A673 (cell line): ENCODE results near the gene LAPTM4A. TPM values are rescaled to one million over a fixed set of nuclear protein-coding genes. Genes with fewer than 3 reads are reported as not detected.

Source experiments
- BruUV-seq: library from RNA; stranded (reverse); fragments of 400-500 nt; replicated peaks from 2 replicates; lab custom pipeline; 2021; lab: Mats Ljungman, UMichigan
- CTCF ChIA-PET: fragments of 300-600 bp; sonication (Branson Sonifier 250); formaldehyde crosslinking; loops from one replicate; lab custom pipeline; 2022; ENCODE audit warnings: antibody characterized with exemption; lab: Charles Lee
- POLR2A ChIA-PET: fragments of 300-600 bp; sonication (Branson Sonifier 250); formaldehyde crosslinking; loops from one replicate; lab custom pipeline; 2022; ENCODE audit warnings: antibody characterized with exemption; ENCODE audit not compliant: low non-redundant PET; lab: Charles Lee
- DNase-seq: peaks from one replicate; pipeline ENCODE4 v3.0.0-alpha.2; 2015; ENCODE audit warnings: low spot score
- H3K27ac ChIP-seq: fragments of 200-600 bp; sonication (generic); 2 replicates; pipeline ENCODE4 v1.5.1; 2016; ENCODE audit warnings: mixed run types, low read depth, mild to moderate bottlenecking, mixed read lengths, antibody characterized with exemption, low read length; ENCODE audit not compliant: poor library complexity, severe bottlenecking
- H3K27me3 ChIP-seq: fragments of 200-600 bp; sonication (generic); replicated peaks from 2 replicates; pipeline ENCODE4 v1.6.1; 2017; ENCODE audit warnings: mixed run types, low read depth, mild to moderate bottlenecking, mixed read lengths, antibody characterized with exemption, low read length; ENCODE audit not compliant: insufficient read depth, poor library complexity
- H3K36me3 ChIP-seq: fragments of 200-600 bp; sonication (generic); 2 replicates; pipeline ENCODE4 v1.6.1; 2016; ENCODE audit warnings: mixed run types, mild to moderate bottlenecking, mixed read lengths, antibody characterized with exemption, low read length; ENCODE audit not compliant: insufficient read depth, poor library complexity, severe bottlenecking
- H3K4me1 ChIP-seq: fragments of 200-600 bp; sonication (generic); 2 replicates; pipeline ENCODE4 v1.6.1; 2017; ENCODE audit warnings: mixed run types, mild to moderate bottlenecking, mixed read lengths, antibody characterized with exemption, low read length; ENCODE audit not compliant: insufficient read depth, poor library complexity, severe bottlenecking
- H3K4me3 ChIP-seq: fragments of 200-600 bp; sonication (generic); 2 replicates; pipeline ENCODE4 v1.5.1; 2016; ENCODE audit warnings: low read depth, mixed run types, mild to moderate bottlenecking, mixed read lengths, low read length; ENCODE audit not compliant: poor library complexity, severe bottlenecking
- H3K9me3 ChIP-seq: fragments of 200-600 bp; sonication (generic); 2 replicates; pipeline ENCODE4 v1.6.1; 2016; ENCODE audit warnings: mixed run types, low read depth, mild to moderate bottlenecking, mixed read lengths, antibody characterized with exemption, low read length; ENCODE audit not compliant: poor library complexity, severe bottlenecking
- CTCF ChIP-seq: fragments of 300-800, 200-600 bp; sonication (generic); conservative IDR thresholded peaks from 2 replicates; pipeline ENCODE4 v1.5.1; 2017; ENCODE audit warnings: low read depth, mild to moderate bottlenecking, antibody characterized with exemption, low read length, moderate library complexity, mixed read lengths
- EZH2 ChIP-seq: fragments of 200-600 bp; sonication (generic); IDR thresholded peaks from 2 replicates; pipeline ENCODE4 v1.6.1; 2017; ENCODE audit warnings: borderline replicate concordance, low read depth, mild to moderate bottlenecking, mixed read lengths, antibody characterized with exemption, low read length; ENCODE audit not compliant: poor library complexity, severe bottlenecking
- intact Hi-C: fragments of 100-400 bp; cut with micrococcal nuclease; formaldehyde crosslinking; loops from one replicate; pipeline ENCODE4 v1.10.0; 2022; ENCODE audit not compliant: unreplicated experiment
- total RNA-seq: library from RNA; stranded (reverse); gene quantifications from 2 replicates; pipeline ENCODE4 v1.2.3, GENCODE V29; 2021

Gene LAPTM4A
- total RNA-seq, 1 experiment from 2014 or later = 158 TPM

GRCh38 chr2:19990416-19990728 is 61.1 kb downstream of the LAPTM4A start:
- Histone ChIP-seq H3K27ac (peak overlapping the region; percentile 60), H3K27me3 (no peaks in the 10 kb centered on the region), H3K9me3 (no peaks in the 10 kb centered on the region), H3K4me1 (peaks cover 8% of the 10 kb centered on the region), H3K4me3 (peak overlapping the region; percentile 69), H3K36me3 (no peaks in the 10 kb centered on the region)
- CTCF ChIA-PET = interaction anchor here (1.6 kb wide), 1 partner anchor 25 kb away, joined by 6 read pairs; no protein-coding TSS in a partner anchor
- BruUV-seq = TSS peak; percentile 85
- POLR2A ChIA-PET = no interaction called here
- no peak for DNase-seq
- intact Hi-C loops = no loop called here
- TF ChIP-seq CTCF (no peak), EZH2 (no peak)

DNA sequence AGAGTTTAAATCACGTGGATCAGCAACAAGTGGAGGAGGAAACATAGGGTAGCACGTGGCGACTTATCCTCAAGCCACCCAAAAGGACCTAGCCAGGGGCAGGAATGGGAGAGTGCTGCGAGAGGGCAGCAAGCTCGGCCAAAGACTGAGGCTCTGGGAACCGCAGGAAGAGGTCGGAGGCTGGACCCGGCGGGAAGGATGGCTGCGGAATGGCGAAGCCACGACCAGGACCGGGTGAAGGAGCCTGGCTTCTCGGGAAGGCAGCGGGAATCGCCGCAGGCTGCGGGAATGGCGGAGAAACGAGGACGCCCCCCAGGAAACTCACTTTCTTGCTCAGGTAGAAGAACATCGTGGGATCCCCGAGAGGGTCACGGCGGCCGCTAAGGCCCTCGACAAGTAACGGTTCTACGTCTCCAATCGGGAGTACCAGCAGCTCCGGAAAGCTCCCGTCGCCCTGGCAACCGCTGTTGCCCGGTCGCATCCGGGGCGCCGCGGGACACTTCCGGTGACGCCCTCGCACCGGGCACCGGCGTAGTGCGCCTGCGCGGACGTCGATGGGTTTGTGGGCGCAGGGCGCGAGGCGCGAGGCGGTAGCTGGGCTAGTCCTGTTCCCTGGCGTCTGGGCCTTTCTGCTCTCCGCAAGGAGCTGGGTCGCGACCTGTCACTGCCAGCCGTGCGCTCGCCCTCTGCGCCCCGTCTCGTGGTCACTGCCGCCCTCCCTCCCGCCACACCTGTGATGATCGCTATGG is 61.6 kb downstream of the LAPTM4A start, which contains the start of gene WDR35:
Gene WDR35, minus strand, starts transcription at position 439 of the 749 bp plus-strand sequence. Its CDS starts 90 bp downstream, at position 349.
- CTCF ChIA-PET = interaction anchor here (1.6 kb wide), 1 partner anchor 26 kb away, joined by 6 read pairs; no protein-coding TSS in a partner anchor
- H3K36me3 ChIP-seq = no peaks in the 10 kb centered on the region
- DNase-seq = peak; percentile 96
- H3K27me3 ChIP-seq = no peaks in the 10 kb centered on the region
- peaks cover 8% of the 10 kb centered on the region for H3K4me1 ChIP-seq
- peak within 1 kb of the TSS; percentile 60 for H3K27ac ChIP-seq
- intact Hi-C loops = no loop called here
- no peaks in the 10 kb centered on the region for H3K9me3 ChIP-seq
- no TSS peak for BruUV-seq
- POLR2A ChIA-PET = interaction anchor here (0.6 kb wide), 1 partner anchor 50 kb away, joined by 10 read pairs; no protein-coding TSS in a partner anchor
- TF ChIP-seq CTCF (no peak), EZH2 (no peak)
- H3K4me3 ChIP-seq = peak within 1 kb of the TSS; percentile 69

DNA sequence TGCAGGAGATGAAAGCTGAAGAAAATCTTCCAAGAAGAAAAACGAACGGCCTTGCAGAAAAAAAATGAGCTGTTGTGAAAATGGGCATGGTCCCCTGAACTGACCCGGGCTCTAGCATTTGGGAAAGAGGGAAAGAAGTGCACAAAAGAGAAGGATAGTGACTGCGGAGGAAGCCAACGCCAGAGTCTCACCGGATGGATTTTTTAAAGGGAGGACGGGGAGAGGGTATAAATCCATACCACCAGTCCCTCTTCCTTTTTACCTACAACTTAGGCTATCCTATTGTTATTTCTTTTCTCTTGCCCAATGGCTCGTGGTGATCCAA is 62.1 kb downstream of the LAPTM4A start:
- Histone ChIP-seq H3K9me3 (no peaks in the 10 kb centered on the region), H3K27ac (peak overlapping the region; percentile 60), H3K4me1 (peaks cover 8% of the 10 kb centered on the region), H3K27me3 (no peaks in the 10 kb centered on the region), H3K36me3 (no peaks in the 10 kb centered on the region), H3K4me3 (peak overlapping the region; percentile 69)
- no TSS peak for BruUV-seq
- ChIA-PET POLR2A (interaction anchor here (0.6 kb wide), 1 partner anchor 50 kb away, joined by 10 read pairs; no protein-coding TSS in a partner anchor), CTCF (interaction anchor here (1.6 kb wide), 1 partner anchor 26 kb away, joined by 6 read pairs; no protein-coding TSS in a partner anchor)
- TF ChIP-seq EZH2 (no peak), CTCF (no peak)
- DNase-seq = peak; percentile 23
- intact Hi-C loops = no loop called here
